ENCODE measurements around the gene BLOC1S3. TPM values are rescaled to one million over a fixed set of nuclear protein-coding genes. Genes with fewer than 3 reads are reported as not detected.
A peak's percentile ranks its signal among the peaks of the same experiment; 100 is the strongest.

BLOC1S3 gene
- polyA plus RNA-seq, 10 donors, result 5.9 to 9.0 (median 7.7) TPM

- no peak for DNase-seq
These were observed 17.5 kb upstream of the BLOC1S3 start, which contains the start of gene NKPD1 for GRCh38 chr19:45160870-45161737. Gene NKPD1, minus strand, starts transcription at chr19:45160982. Its CDS starts 832 bp downstream, at chr19:45160150.

GRCh38 chr19:45161738-45162607 lies 16.6 kb upstream of the BLOC1S3 start:
- peak in 2 of 3 donors; percentile 19 to 46 for DNase-seq

- no peak for DNase-seq
These were observed 15.9 kb upstream of the BLOC1S3 start for GRCh38 chr19:45162608-45163143.

GRCh38 chr19:45163156-45163555 lies 15.4 kb upstream of the BLOC1S3 start:
- DNase-seq, result no peak

GRCh38 chr19:45163751-45164460 lies 14.7 kb upstream of the BLOC1S3 start:
- DNase-seq, result no peak

- DNase-seq, result peak in 1 of 3 donors; percentile 18
These were observed 13.8 kb upstream of the BLOC1S3 start for GRCh38 chr19:45164577-45165335.

- DNase-seq, result no peak
These were observed 11.8 kb upstream of the BLOC1S3 start for GRCh38 chr19:45166723-45167252.

- DNase-seq, result peak in 1 of 3 donors; percentile 1
These were observed 9.7 kb upstream of the BLOC1S3 start for GRCh38 chr19:45168767-45169351.

GRCh38 chr19:45169602-45170001 lies 9.0 kb upstream of the BLOC1S3 start:
- no peak for DNase-seq

- no peak for DNase-seq
These were observed 8.2 kb upstream of the BLOC1S3 start for GRCh38 chr19:45170146-45171106.

- no peak for DNase-seq
These were observed 7.4 kb upstream of the BLOC1S3 start for GRCh38 chr19:45171211-45171623.

- DNase-seq, result no peak
These were observed 6.4 kb upstream of the BLOC1S3 start for GRCh38 chr19:45172173-45172572.

- DNase-seq, result no peak
These were observed 5.9 kb upstream of the BLOC1S3 start for GRCh38 chr19:45172611-45173208.

- no peak for DNase-seq
These were observed 4.8 kb upstream of the BLOC1S3 start for GRCh38 chr19:45173816-45174215.

- DNase-seq, result no peak
These were observed 2.9 kb upstream of the BLOC1S3 start for GRCh38 chr19:45175515-45176345.

- no peak for DNase-seq
These were observed 745 bp upstream of the BLOC1S3 start, which contains the start of gene TRAPPC6A for GRCh38 chr19:45177817-45178261. Gene TRAPPC6A, minus strand, starts transcription at chr19:45178237. Its CDS starts 19 bp downstream, at chr19:45178218.
